OCI-LY7 (cell line): ENCODE data around the gene ZNF282. TPM values are rescaled to one million over a fixed set of nuclear protein-coding genes. Genes with fewer than 3 reads are reported as not detected.

Experiments used
- Bru-seq: library from RNA; stranded (reverse); fragments of 400-500 nt; gene quantifications from one replicate; lab custom pipeline; 2021; lab: Mats Ljungman, UMichigan
- BruChase-seq, 2 experiments: library from RNA; stranded (reverse); fragments of 400-500 nt; gene quantifications; one replicate each; lab custom pipeline; 2021; lab: Mats Ljungman, UMichigan
- BruUV-seq: library from RNA; stranded (reverse); fragments of 400-500 nt; replicated peaks from 2 replicates; lab custom pipeline; 2021; lab: Mats Ljungman, UMichigan
- CTCF ChIA-PET: fragments of 300-600 bp; sonication (Branson Sonifier 250); formaldehyde crosslinking; loops from one replicate; lab custom pipeline; 2022; ENCODE audit warnings: antibody characterized with exemption; ENCODE audit not compliant: unreplicated experiment; lab: Charles Lee
- POLR2A ChIA-PET: fragments of 300-600 bp; sonication (Branson Sonifier 250); formaldehyde crosslinking; loops from one replicate; lab custom pipeline; 2022; ENCODE audit warnings: antibody characterized with exemption; lab: Charles Lee
- DNase-seq: peaks from one replicate; pipeline ENCODE4 v3.0.0-alpha.2; 2015; ENCODE audit warnings: low spot score
- H2AFZ ChIP-seq: fragments of 200-600 bp; sonication (generic), shearing (Covaris generic); 2 replicates; pipeline ENCODE4 v1.6.1; 2014; ENCODE audit warnings: mild to moderate bottlenecking, antibody characterized with exemption, low read length, moderate library complexity
- H3K27ac ChIP-seq: fragments of 200-600 bp; sonication (generic); 2 replicates; pipeline ENCODE4 v1.5.1; 2014; ENCODE audit warnings: mixed run types, low read depth, mild to moderate bottlenecking, moderate library complexity, low read length, inconsistent platforms; ENCODE audit not compliant: poor library complexity, severe bottlenecking
- H3K36me3 ChIP-seq: fragments of 200-600 bp; sonication (generic); 2 replicates; pipeline ENCODE4 v1.6.1; 2014; ENCODE audit warnings: mild to moderate bottlenecking, antibody characterized with exemption, low read length, moderate library complexity, mixed read lengths; ENCODE audit not compliant: insufficient read depth
- H3K4me1 ChIP-seq: fragments of 200-600 bp; sonication (generic); 2 replicates; pipeline ENCODE4 v1.5.1; 2014; ENCODE audit warnings: mild to moderate bottlenecking, low read length; ENCODE audit not compliant: insufficient read depth, poor library complexity, severe bottlenecking
- H3K4me2 ChIP-seq: fragments of 200-600 bp; sonication (generic); 2 replicates; pipeline ENCODE4 v1.6.1; 2014; ENCODE audit warnings: mild to moderate bottlenecking, low read length
- H3K4me3 ChIP-seq: fragments of 200-600 bp; sonication (generic); 2 replicates; pipeline ENCODE4 v1.5.1; 2014; ENCODE audit warnings: mild to moderate bottlenecking, low read depth, low read length; ENCODE audit not compliant: poor library complexity, severe bottlenecking
- H3K79me2 ChIP-seq: fragments of 200-600 bp; sonication (generic); 2 replicates; pipeline ENCODE4 v1.6.1; 2016; ENCODE audit warnings: low read depth, mild to moderate bottlenecking, low read length, moderate library complexity, mixed read lengths; ENCODE audit not compliant: insufficient read depth
- H3K9me2 ChIP-seq: fragments of 200-600 bp; sonication (generic); 2 replicates; pipeline ENCODE4 v1.6.1; 2016; ENCODE audit warnings: mild to moderate bottlenecking, low read length, mixed read lengths; ENCODE audit not compliant: insufficient read depth
- H3K9me3 ChIP-seq: fragments of 200-600 bp; sonication (generic); 2 replicates; pipeline ENCODE4 v1.6.1; 2014; ENCODE audit warnings: mild to moderate bottlenecking, mixed run types, low read length, mixed read lengths
- H4K20me1 ChIP-seq: fragments of 200-600 bp; sonication (generic); 2 replicates; pipeline ENCODE4 v1.6.1; 2014; ENCODE audit warnings: mild to moderate bottlenecking, antibody characterized with exemption, low read length, moderate library complexity, mixed read lengths; ENCODE audit not compliant: insufficient read depth
- EZH2phosphoT487 ChIP-seq: fragments of 200-600 bp; sonication (generic); IDR thresholded peaks from 2 replicates; pipeline ENCODE4 v1.6.1; 2018; ENCODE audit warnings: low read depth, borderline replicate concordance, mild to moderate bottlenecking, mixed run types, antibody characterized with exemption, low read length, moderate library complexity, mixed read lengths
- intact Hi-C: fragments of 100-400 bp; cut with micrococcal nuclease; formaldehyde crosslinking; loops from one replicate; pipeline ENCODE4 v1.10.0; 2022; ENCODE audit not compliant: unreplicated experiment
- long read RNA-seq: library from polyadenylated mRNA; stranded (forward); transcript quantifications from one replicate; pipeline ENCODE4 v2.0.0, GENCODE V29; 2022
- total RNA-seq, 2 experiments: library from RNA; depleted of rRNA in 1 of 2; stranded (reverse); fragments of >200 nt in 1 of 2; shearing (Covaris generic) in 1 of 2; gene quantifications; 2 replicates each; pipeline ENCODE4 v1.2.3, GENCODE V29; 2014 to 2022
- TF ChIP-seq, protein P1 (sequence below): fragments of 200-600 bp; sonication (generic); conservative IDR thresholded peaks from 2 replicates; pipeline ENCODE4 v1.5.1; 2014; ENCODE audit warnings: mild to moderate bottlenecking, antibody characterized with exemption, low read length, moderate library complexity, mixed read lengths

Gene ZNF282
- total RNA-seq (2014; rRNA removed; shearing (Covaris generic)) (13.3 and 15.4 TPM in 2 replicates), total RNA-seq (2022) (26.6 and 28.3 TPM in 2 replicates), Bru-seq, nascent RNA (percentile 65 among the genes with signal in this experiment), BruChase-seq, experiment 1, labeled RNA remaining after a 6-hour chase (percentile 61 among the genes with signal in this experiment), BruChase-seq, experiment 2, labeled RNA remaining after a 2-hour chase (percentile 62 among the genes with signal in this experiment)
- long read RNA-seq, partial matches to known transcripts: 0 of 9 reads
- long read RNA-seq, other reads (novel, unspliced or antisense): 8 of 9 reads

DNA sequence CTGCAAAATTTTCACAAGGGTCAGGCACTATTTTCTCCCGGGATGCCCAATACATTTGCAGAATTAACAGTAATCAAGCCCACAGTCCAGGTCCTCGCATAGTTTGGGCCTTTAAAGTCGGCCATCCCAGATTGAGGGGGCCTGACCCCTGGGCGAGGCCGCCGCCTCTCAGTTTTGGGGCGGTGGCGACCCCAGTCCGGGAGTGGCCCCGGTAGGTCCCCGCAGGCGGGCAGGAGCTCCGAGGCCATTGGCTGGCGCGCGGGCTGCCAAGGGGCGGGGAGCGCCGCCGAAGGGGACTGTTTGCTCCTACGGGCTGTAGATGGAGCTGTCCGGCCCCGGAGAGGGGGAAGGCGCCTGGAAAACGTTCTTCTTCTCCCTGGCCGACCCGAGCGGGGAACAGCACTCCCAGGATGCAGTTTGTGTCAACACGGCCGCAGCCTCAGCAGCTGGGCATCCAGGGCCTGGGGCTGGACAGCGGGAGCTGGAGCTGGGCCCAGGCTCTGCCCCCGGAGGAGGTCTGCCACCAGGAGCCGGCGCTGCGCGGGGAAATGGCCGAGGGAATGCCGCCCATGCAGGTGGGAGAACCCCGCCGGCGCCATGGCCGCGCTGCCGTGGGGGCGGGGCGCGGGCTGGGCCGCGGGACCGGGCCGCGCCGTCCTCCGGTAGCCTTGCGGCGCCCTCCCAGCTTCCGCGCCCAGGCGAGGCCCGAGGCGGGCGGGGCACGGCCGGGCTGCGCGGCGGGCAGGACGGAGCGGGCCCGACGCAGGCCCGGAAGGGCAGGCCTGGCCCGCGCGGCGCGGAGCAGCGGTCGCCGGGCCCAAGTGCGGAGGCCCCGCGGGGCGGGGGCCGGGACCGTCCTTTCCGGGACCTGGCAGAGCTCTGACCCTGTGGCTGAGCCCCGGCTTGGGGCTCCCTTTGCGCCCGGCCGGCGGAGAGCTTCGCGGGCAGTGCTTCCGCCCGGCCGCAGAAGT, at the start of gene ZNF282:
TSS of gene ZNF282 (plus strand) at position 367 of the 971 bp plus-strand sequence. CDS start at position 411, 44 bp downstream.
- Histone ChIP-seq H3K27ac (peak within 1 kb of the TSS; percentile 20), H4K20me1 (no peaks in the 10 kb centered on the region), H3K79me2 (peaks cover 13% of the 10 kb centered on the region; the same call in 1 of the 2 replicates), H3K4me3 (peak within 1 kb of the TSS; percentile 92), H2AFZ (peak within 1 kb of the TSS; percentile 96), H3K4me1 (peaks cover 18% of the 10 kb centered on the region), H3K4me2 (peak within 1 kb of the TSS; percentile 91), H3K9me2 (no peaks in the 10 kb centered on the region), H3K36me3 (peaks cover 26% of the 10 kb centered on the region), H3K9me3 (no peaks in the 10 kb centered on the region)
- POLR2A ChIA-PET: interaction anchor here (0.5 to 1.1 kb wide), 10 partner anchors 10 to 1702 kb away, joined by 3 to 9 read pairs (median 3); partner anchors contain the start of genes ZNF398 and ZNF783
- CTCF ChIA-PET: interaction anchor here (1.1 kb wide), 1 partner anchor 90 kb away, joined by 3 read pairs; no protein-coding TSS in a partner anchor
- intact Hi-C loops: loop anchor here (1.0 kb wide), 1 partner anchor 48 kb away; the partner anchor contains the start of gene ZNF398
- BruUV-seq: no TSS peak
- TF ChIP-seq, protein P1, sequence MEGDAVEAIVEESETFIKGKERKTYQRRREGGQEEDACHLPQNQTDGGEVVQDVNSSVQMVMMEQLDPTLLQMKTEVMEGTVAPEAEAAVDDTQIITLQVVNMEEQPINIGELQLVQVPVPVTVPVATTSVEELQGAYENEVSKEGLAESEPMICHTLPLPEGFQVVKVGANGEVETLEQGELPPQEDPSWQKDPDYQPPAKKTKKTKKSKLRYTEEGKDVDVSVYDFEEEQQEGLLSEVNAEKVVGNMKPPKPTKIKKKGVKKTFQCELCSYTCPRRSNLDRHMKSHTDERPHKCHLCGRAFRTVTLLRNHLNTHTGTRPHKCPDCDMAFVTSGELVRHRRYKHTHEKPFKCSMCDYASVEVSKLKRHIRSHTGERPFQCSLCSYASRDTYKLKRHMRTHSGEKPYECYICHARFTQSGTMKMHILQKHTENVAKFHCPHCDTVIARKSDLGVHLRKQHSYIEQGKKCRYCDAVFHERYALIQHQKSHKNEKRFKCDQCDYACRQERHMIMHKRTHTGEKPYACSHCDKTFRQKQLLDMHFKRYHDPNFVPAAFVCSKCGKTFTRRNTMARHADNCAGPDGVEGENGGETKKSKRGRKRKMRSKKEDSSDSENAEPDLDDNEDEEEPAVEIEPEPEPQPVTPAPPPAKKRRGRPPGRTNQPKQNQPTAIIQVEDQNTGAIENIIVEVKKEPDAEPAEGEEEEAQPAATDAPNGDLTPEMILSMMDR: peak; percentile 79
- TF ChIP-seq EZH2phosphoT487: no peak
- DNase-seq: peak; percentile 84

DNA sequence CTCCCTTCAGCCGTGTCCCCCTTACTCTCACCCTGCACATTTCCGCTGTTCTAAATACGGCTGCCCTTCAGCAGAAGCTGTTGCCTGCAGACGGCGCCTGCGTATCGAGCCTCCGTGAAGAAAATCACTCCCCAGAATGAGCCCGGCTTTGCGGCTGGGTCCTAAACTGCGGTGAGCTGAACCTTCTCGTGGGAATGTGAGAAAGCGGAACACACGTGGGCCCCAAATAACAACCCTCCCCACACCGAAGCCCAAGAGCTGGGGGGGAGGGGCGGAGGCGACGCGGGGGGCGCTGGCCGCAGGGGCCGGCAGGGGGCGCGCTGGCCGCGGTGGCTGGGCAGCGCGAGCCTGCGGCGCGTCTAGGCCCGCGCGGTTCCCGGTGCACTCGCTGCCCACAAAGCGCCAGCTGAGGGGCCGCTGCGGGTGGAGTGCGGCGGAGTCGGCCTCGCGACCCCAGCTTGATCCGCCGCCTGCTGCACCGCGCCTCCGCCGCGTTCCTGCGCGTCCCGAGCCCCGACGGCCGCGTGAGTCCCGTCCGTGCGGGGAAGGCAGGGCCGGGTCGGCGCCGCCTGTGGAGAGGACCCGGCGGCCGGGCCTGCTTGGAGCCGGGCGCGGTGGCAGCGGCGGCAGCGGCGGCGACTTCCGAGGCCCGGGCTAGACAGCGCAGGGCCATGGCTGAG, 48.1 kb upstream of the ZNF282 start, which contains the start of gene ZNF398:
TSS of gene ZNF398 (plus strand) at position 382 of the 680 bp plus-strand sequence. CDS start at position 672, 290 bp downstream.
- peak within 1 kb of the TSS; percentile 82 for H3K27ac ChIP-seq
- no peaks in the 10 kb centered on the region for H3K9me2 ChIP-seq
- no TSS peak for BruUV-seq
- H3K4me1 ChIP-seq: peaks cover 29% of the 10 kb centered on the region
- peaks cover 75% of the 10 kb centered on the region for H3K79me2 ChIP-seq
- H3K4me3 ChIP-seq: peak within 1 kb of the TSS; percentile 93
- H3K4me2 ChIP-seq: peak within 1 kb of the TSS; percentile 85
- peak; percentile 88 for DNase-seq
- ChIA-PET CTCF (interaction anchor here (0.5 to 1.4 kb wide), 5 partner anchors 13 to 379 kb away, joined by 3 to 12 read pairs (median 5); partner anchors contain the start of gene ZNF425), POLR2A (interaction anchor here (0.8 to 2.4 kb wide), 4 partner anchors 9 to 48 kb away, joined by 3 to 15 read pairs (median 3); partner anchors contain the start of genes ZNF282 and ZNF425)
- H2AFZ ChIP-seq: peak within 1 kb of the TSS; percentile 37; the same call in 1 of the 2 replicates
- TF ChIP-seq, protein P1: peak; percentile 79
- TF ChIP-seq EZH2phosphoT487: no peak
- H3K36me3 ChIP-seq: peaks cover 9% of the 10 kb centered on the region
- H3K9me3 ChIP-seq: no peaks in the 10 kb centered on the region
- no peaks in the 10 kb centered on the region for H4K20me1 ChIP-seq
- intact Hi-C loops: loop anchor here (1.0 to 5.0 kb wide), 6 partner anchors 21 to 165 kb away; partner anchors contain the start of genes PDIA4, ZNF212, ZNF425 and ZNF786
